Fibroblast of gingiva (primary cell): ENCODE measurements around the gene SLC1A4.
"Not testable (repeated sequence)": the region's sequence is repeated elsewhere in the genome, so short reads cannot be mapped to it uniquely, and the experiment has no call there.

Experiments used
- DNase-seq: peaks from one replicate; pipeline ENCODE4 v3.0.0-alpha.2; 2011; ENCODE audit warnings: low read depth

SLC1A4 gene

DNA sequence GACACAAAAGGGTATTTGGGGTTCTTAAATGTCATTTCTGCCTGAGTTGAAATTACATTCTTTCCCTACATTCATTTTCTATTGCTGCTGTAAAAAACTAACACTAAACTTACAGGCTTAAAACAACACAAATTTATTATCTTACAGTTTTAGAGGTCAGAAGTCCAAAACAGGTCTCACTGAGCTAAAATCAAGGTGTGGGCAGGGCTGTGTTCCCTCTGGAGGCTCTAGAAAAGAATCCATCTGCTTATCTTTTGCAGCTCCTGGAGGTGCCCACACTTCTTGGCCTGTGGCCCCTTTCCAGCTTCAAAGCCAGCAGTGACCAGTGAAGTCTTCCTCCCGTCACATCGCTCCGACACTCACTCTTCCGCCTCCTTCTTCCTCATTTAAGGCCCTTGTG is 23.2 kb upstream of the SLC1A4 start:
- DNase-seq, result no peak

GRCh38 chr2:64966839-64967238 is 22.4 kb upstream of the SLC1A4 start:
- no peak for DNase-seq

DNA sequence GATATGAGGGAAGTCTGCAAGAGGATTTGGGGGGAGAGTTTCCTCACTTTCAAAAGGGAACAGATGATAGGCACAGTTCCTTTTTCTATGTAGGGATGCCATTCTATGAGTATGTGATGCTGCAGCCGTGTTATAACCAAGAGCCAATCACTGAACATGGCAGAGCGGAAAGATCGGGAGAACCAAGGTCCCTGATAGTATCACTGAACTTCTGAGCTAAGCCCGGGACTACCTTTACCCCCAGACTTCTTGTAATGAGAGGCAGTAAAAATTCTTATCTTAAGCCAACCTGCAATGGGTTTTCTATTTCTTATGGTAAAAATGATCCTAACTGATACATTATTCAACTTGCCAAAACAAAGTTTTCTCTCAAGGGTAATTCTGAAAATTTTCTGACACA is 21.6 kb upstream of the SLC1A4 start:
- no peak for DNase-seq

DNA sequence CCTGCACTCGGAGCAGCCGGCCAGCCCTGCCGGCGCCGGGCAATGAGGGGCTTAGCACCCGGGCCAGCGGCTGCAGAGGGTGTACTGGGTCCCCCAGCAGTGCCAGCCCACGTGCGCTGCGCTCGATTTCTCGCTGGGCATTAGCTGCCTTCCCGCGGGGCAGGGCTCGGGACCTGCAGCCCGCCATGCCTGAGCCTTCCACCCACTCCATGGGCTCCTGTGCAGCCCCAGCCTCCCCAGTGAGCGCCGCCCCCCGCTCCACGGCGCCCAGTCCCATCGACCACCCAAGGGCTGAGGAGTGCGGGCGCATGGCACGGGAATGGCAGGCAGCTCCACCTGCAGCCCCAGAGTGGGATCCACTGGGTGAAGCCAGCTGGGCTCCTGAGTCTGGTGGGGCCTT is 20.1 kb upstream of the SLC1A4 start:
- not testable (repeated sequence) for DNase-seq

GRCh38 chr2:64970495-64970894 is 18.7 kb upstream of the SLC1A4 start:
- DNase-seq, result no peak

GRCh38 chr2:64972426-64972825 is 16.8 kb upstream of the SLC1A4 start:
- DNase-seq, result no peak

DNA sequence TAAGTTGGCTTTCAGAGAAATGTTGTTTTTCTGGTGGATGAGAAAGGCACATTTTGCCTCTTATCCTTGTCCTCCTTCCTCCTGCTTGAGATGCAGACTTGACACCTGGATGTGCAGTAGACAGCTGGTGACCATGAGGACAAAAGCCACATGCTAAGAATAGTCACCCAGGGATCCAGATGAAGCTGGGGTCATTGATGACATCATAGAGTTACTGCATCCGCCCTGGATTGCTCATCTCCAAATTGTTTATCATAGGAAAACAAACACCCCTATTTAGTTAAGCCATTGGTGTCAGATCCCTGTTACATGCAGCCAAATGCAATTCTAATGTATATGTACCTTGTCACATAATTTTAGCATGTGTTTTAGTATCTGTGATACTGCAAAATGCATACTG is 16.3 kb upstream of the SLC1A4 start:
- DNase-seq, result no peak

GRCh38 chr2:64975232-64975821 is 13.9 kb upstream of the SLC1A4 start:
- DNase-seq, result peak; percentile 74

DNA sequence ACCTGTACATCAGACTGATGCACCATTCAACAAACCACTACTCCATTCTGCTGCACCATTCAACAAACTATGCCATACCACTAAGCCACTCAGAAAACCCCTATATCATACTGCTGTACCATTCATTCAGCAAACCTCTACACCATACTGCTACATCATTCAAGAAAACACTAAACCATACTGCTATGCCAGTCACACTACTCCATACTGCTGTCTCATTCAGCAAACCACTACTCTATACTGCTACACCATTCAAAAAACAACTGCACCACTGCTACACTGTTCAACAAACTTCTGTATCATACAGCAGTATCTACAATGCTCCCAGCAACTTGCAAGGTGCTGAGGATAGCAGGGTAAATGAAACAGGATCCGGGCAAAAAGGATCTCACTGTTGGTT is 12.9 kb upstream of the SLC1A4 start:
- no peak for DNase-seq

GRCh38 chr2:64978514-64979268 is 10.5 kb upstream of the SLC1A4 start:
- no peak for DNase-seq

- no peak for DNase-seq
Observed at GRCh38 chr2:64979744-64980143, 9.5 kb upstream of the SLC1A4 start.

- no peak for DNase-seq
Observed at GRCh38 chr2:64980183-64980582, 9.0 kb upstream of the SLC1A4 start.

- DNase-seq, result no peak
Observed at GRCh38 chr2:64982311-64982857, 6.8 kb upstream of the SLC1A4 start.

- no peak for DNase-seq
Observed at GRCh38 chr2:64982932-64983331, 6.3 kb upstream of the SLC1A4 start.

GRCh38 chr2:64985447-64985846 is 3.8 kb upstream of the SLC1A4 start:
- no peak for DNase-seq

GRCh38 chr2:64987001-64987955 is 1.9 kb upstream of the SLC1A4 start:
- DNase-seq, result no peak

DNA sequence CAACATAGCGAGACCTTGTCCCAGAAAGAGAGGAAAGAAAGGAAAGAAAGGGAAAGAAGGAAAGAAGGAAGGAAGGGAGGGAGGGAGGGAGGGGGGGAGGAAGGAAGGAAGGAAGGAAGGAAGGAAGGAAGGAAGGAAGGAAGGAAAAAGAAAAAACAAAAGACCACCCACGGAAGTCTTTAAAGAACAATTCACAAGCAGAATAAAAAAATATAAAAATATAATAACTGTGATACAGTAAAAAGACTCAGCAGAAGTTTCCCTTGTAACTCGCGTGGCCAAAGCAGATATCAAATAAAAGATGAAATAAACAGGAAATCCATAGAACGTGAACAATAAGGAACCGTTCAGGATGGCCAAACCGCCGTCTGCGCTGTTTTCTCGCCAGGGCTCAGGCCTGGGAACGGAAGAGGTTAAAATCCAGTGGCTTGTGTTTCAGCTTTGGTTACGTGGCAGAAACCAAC is 1.2 kb upstream of the SLC1A4 start:
- DNase-seq, result no peak

DNA sequence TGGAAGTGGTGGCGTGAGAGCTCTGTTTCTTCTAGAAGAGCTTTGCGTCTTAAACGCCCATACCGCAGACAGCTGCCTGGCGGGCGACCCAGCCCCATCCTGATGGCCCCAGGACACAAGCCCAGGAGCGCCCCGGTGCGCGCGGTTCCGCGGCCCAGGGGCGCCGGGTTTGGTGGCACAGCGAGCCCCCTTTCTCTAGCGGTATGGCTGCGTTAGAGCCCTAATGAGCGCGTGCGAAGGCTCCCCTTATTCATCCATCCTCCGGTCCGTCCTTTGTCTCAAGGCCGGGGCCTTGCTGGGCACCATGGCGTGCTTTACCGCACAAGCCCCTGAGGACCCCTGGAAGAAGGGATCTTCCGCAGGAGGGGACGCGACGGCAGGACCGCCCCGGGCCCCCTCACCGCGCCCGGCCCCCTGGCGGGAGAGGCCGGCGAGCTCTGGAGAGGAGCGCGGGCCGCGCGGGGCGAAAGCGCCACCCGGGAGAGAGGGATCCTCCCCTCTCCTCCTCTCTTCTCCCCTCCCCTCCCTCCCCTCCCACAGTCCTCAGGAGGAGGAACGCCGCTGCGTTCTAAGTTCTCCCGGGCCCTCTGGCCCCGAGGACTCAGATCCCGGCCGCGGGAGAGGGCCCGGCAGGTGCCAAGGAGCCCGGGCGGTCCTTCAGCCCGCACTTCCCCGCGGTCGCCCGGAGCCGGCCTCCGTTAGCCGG is 626 bp upstream of the SLC1A4 start:
- DNase-seq, result peak; percentile 79

- DNase-seq, result no peak
Observed at GRCh38 chr2:64989982-64990614, 899 bp downstream of the SLC1A4 start.

DNA sequence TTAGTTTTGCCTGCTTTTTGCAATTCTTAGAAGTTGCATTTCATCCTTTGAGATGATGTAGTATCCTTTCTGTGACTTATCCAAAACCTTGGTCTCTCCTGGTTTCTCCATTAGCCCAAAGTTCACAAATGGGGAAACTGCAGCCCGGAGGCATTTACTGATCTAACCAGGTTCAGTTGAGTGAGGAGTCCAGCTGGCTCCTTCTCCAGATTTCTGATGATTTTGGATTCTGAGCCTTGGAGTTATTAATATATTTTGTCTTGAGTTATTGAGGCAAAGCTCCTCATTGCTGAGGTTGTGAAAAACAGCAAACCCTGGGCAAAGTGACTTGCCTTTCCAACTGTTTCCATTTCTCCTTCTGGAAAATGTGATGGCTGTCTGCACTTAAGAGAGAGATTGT is 1.7 kb downstream of the SLC1A4 start:
- DNase-seq, result no peak

DNA sequence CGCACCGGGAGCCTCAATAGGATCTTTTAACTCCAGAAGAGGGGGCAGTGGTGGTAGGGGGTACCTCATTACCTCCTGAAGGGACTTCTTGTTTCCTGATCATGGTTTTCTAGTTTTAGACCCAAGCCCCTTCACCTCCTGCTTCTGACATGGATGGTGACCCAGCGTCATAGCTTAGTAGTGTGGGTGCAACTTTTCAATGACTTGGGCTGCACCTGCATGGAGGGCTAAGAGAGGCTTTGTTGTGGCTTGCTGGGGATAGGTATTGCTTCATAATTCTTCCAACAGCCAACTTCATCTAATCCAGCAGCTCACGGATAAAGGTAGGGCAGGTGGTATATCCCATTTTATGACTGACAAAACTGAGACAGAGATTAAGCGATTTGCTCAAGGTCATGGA is 3.0 kb downstream of the SLC1A4 start:
- DNase-seq, result no peak
